HEK293 (cell line): Measurements from ENCODE around the gene TSHR.

Experiments used
- TCF7L2 ChIP-seq: IDR thresholded peaks from 2 replicates; pipeline ENCODE4 v1.6.1; 2011; ENCODE audit warnings: low read depth, mild to moderate bottlenecking, inconsistent platforms, low read length, moderate library complexity, borderline replicate concordance
- ZBTB8A ChIP-seq: fragments of 450-650 bp; formaldehyde crosslinking; IDR thresholded peaks from 2 replicates; pipeline ENCODE4 v1.5.1; 2016; ENCODE audit warnings: missing biosample characterization, missing genetic modification characterization
- ZNF280C ChIP-seq: fragments of 450-650 bp; formaldehyde crosslinking; IDR thresholded peaks from 2 replicates; pipeline ENCODE4 v1.5.1; 2016; ENCODE audit warnings: missing biosample characterization, missing genetic modification characterization
- ZNF449 ChIP-seq: fragments of 450-650 bp; formaldehyde crosslinking; IDR thresholded peaks from 2 replicates; pipeline ENCODE4 v1.5.1; 2017; ENCODE audit warnings: missing biosample characterization, mild to moderate bottlenecking, missing genetic modification characterization, moderate library complexity
- TF ChIP-seq, protein P1 (sequence below): fragments of 450-650 bp; formaldehyde crosslinking; IDR thresholded peaks from 2 replicates; pipeline ENCODE4 v1.5.1; 2016; ENCODE audit warnings: missing biosample characterization, missing genetic modification characterization, low read depth

DNA sequence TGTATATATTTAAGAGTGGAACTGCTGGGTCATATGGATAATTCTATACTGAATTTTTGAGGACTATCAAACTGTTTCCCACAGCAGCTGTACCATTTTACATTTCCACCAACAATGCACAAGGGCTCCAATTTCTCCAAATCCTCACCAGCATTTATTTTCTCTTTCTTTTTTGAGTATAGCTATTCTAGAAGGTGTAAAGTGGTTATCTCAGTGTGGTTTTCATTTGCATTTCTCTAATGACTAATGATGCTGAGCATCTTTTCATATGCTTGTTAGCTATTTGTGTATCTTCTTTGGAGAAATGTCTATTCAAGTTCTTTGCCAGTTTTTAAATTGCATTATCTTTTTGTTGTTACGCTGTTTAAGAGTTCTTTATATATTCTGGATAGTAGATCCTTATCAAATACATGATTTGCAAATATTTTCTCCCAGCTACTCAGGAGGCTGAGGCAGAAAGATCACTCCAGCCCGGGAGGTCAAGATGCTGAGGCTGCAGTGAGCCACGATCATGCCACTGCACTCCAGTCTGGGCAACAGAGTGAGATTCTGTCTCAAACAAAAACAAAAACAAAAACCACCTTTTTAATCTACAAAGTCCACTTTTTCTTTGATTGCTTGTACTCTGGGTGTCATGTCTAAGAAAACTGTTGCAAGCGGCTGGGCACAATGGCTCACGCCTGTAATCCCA is 232.6 kb downstream of the TSHR start:
- TF ChIP-seq ZNF280C (tag by site-specific recombination) = no peak
- no peak for TF ChIP-seq TCF7L2
- TF ChIP-seq ZNF449 (tag by site-specific recombination) = no peak
- no peak for TF ChIP-seq ZBTB8A (tag by site-specific recombination)
- TF ChIP-seq, protein P1, sequence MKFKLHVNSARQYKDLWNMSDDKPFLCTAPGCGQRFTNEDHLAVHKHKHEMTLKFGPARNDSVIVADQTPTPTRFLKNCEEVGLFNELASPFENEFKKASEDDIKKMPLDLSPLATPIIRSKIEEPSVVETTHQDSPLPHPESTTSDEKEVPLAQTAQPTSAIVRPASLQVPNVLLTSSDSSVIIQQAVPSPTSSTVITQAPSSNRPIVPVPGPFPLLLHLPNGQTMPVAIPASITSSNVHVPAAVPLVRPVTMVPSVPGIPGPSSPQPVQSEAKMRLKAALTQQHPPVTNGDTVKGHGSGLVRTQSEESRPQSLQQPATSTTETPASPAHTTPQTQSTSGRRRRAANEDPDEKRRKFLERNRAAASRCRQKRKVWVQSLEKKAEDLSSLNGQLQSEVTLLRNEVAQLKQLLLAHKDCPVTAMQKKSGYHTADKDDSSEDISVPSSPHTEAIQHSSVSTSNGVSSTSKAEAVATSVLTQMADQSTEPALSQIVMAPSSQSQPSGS = no peak
